ENCODE results near the gene TICAM2. TPM values are rescaled to one million over a fixed set of nuclear protein-coding genes. Genes with fewer than 3 reads are reported as not detected.

The TICAM2 gene
- total RNA-seq, 1 donor from 2014 or later, result 0.13 TPM

DNA sequence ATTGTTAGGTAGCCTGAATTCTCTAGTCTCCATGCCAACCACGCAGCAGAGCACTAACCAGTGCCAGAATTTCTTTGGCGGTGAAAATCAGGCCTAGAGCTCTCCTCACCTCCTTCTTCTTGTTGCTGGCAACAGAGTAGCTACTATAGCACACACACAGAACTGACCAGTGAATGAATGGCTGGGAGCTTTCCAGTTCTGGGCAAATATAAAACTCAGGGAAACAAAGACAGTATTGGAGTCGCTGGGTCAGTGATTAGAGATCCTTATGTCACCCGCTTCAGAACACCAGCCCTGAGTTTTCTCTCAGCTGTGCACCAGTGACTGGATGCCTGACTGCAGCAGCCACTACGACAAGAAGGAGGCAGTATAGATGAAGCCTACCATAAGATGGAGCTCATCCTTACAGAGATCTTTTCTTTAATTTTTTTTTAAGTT, 30.8 kb downstream of the TICAM2 start:
- DNase-seq (ENCODE audit: low read depth in 2 of 2), result peak in 1 of 2 donors; percentile 74

DNA sequence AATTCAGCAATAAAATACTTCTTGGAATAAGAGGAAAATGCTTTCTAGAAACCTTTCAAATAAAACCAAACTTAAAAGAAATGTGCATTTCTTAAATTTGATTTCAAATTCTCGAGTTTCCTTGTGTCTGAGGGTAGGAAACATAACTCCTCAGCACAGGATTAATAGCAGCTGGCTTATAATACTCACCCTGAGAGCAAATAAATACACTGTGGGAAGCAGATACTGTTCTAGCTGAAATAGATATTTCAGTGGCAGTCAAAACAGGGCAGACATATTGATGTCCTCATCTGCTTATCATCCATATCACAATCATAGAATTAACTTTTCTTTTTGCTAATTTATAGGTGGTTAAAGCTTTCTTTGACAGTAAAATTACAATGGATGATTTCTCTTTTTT, 33.6 kb downstream of the TICAM2 start:
- DNase-seq (ENCODE audit: low read depth in 2 of 2), result no peak

GRCh38 chr5:115565233-115565632, 37.0 kb downstream of the TICAM2 start:
- no peak for DNase-seq (ENCODE audit: low read depth in 2 of 2)

DNA sequence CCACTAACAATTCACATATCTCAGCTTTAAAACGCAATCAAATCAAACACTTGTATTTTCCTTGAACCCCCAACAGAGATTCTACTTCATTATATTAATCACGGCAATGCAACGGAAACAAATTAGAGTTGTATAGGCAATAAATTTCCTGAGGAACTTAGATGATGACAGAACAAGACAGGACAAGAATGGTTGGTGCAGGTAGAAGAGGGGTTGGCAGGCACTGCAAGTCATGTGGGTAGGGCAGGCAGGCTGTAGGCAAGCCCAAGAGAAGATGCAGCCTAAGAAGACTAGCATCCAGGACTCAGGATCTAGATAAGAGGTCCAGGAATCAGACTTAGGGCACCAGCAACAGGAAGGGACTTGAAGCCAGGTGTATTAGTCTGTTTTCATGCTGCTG, 41.1 kb downstream of the TICAM2 start:
- DNase-seq (ENCODE audit: low read depth in 2 of 2), result no peak

- no peak for DNase-seq (ENCODE audit: low read depth in 2 of 2)
These were observed 42.8 kb downstream of the TICAM2 start for GRCh38 chr5:115559524-115559923.

DNA sequence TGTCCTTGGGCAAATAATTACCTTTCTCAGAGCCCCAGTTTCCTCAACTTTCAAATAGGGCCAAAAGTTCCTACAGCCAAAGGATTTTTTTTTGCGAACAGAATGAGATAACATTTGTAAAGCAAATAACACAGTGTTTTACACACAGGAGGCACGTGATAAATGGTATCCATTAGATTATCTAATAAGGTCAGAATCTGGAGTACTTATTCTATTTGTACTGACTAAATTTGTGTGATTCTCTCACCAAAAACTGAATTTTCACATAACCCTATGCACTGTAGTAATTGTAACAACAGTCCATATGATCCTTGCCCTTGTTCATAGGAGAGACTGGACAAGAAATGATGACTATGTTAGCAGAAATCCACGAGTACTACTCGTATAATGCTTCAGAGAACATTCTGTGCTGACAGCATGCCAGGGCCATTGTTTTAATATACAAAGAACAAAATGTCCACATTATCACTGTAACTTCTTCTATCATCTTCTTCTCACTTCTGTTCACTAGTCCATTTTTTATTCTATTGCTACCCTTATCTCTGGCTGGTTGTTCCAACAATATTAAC, 43.8 kb downstream of the TICAM2 start:
- DNase-seq (ENCODE audit: low read depth in 2 of 2), result peak in 1 of 2 donors; percentile 57

DNA sequence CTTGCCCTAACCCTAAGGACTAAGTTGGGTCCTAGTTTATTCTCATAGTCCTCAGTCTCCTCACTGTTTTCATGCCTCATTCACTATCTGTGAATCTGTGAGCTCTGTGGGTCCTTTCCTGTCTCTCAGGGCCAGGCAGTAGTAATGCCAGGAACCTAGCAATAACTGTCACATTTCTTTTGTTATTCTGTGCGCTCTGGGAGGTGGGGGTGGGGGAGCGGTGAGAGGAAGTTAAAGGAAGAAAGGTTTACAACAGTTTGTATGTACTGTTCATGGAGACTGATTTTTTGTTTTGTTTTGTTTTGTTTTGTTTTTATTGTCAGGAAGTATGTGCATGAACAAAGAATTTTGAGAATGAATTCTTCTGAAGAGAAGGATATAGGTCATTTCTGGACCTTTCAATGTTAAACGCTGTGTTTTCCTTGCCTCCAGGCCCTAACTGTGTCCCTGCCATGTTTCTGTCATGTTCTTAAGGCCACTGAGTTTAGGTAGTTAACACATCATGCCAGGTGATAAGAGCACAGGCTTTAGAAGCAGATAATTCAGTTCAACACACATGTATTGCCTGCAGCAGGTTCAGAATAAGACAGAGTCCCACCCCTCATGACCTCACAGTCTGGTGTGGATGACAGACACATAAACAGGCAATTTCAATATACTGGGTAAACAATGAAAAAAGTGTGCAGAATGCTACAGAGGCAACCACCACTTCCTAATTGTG, 44.5 kb downstream of the TICAM2 start:
- DNase-seq (ENCODE audit: low read depth in 2 of 2), result peak; percentile 73 to 80

GRCh38 chr5:115556276-115556675, 46.0 kb downstream of the TICAM2 start:
- no peak for DNase-seq (ENCODE audit: low read depth in 2 of 2)

- peak in 1 of 2 donors; percentile 11 for DNase-seq (ENCODE audit: low read depth in 2 of 2)
These were observed 47.1 kb downstream of the TICAM2 start for GRCh38 chr5:115555084-115555633.

GRCh38 chr5:115553082-115553481, 49.2 kb downstream of the TICAM2 start:
- DNase-seq (ENCODE audit: low read depth in 2 of 2), result no peak

DNA sequence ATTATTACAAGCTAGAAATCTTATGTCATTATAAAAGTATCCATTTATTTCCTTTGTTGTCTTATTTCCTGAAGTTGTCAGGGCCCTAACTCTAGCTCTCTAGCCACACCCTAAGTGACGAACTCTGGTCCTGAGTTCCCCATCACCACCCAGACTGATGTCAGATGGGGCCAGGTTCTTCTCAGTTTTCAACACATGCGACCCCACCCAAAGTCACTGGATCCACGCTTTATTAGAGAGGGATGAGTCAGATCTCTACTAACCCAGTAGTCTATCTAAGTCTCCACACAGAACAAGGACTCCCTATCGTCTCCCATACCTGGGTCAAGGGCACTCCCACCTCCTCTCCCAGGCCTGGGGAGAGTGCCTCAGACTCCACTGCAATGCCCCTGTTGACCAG, 50.9 kb downstream of the TICAM2 start:
- peak in 1 of 2 donors; percentile 44 for DNase-seq (ENCODE audit: low read depth in 2 of 2)

- DNase-seq (ENCODE audit: low read depth in 2 of 2), result peak; percentile 38 to 62
These were observed 53.1 kb downstream of the TICAM2 start for GRCh38 chr5:115549154-115549553.

DNA sequence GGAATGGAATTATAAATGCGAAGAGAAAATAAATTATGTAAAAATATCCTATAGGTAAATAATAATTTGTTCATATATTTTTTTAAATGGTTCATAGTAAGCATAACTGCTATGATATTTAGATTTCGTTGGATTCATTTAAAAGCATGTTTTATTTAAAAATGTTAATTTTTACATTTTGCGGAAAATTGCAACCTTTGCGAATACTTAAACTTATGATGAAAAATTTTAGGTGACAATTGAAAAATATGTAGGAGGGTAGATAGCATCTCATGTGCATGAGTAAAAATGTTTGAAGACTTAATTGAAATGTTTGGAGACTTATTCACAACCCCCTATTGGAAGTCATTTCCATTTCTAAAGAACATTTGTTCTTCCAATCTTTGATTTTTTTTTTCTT, 53.6 kb downstream of the TICAM2 start:
- no peak for DNase-seq (ENCODE audit: low read depth in 2 of 2)

DNA sequence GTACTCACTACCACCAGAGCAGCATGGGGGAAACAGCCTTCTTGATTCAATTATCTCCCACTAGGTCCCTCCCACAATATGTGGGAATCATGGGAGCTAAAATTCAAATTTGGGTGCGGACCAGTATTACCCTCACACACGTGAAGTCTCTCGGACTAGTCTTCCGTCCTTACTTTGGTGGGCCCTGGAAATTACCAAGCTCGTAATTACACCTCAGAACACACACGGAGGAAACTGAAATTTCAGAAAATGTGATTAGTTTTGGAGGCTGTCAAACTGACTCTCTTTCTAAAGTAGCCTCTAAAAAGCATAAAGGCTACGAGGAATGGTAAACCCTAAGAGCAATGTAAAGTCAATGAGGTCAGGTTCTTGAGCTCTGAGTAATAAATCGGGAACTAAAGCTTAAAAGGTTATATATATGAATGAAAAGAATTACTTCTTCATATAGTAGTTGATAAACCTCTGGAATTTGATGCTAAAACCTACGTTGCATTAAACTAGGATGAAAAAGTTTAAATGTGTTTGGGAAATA, 56.9 kb downstream of the TICAM2 start:
- no peak for DNase-seq (ENCODE audit: low read depth in 2 of 2)

DNA sequence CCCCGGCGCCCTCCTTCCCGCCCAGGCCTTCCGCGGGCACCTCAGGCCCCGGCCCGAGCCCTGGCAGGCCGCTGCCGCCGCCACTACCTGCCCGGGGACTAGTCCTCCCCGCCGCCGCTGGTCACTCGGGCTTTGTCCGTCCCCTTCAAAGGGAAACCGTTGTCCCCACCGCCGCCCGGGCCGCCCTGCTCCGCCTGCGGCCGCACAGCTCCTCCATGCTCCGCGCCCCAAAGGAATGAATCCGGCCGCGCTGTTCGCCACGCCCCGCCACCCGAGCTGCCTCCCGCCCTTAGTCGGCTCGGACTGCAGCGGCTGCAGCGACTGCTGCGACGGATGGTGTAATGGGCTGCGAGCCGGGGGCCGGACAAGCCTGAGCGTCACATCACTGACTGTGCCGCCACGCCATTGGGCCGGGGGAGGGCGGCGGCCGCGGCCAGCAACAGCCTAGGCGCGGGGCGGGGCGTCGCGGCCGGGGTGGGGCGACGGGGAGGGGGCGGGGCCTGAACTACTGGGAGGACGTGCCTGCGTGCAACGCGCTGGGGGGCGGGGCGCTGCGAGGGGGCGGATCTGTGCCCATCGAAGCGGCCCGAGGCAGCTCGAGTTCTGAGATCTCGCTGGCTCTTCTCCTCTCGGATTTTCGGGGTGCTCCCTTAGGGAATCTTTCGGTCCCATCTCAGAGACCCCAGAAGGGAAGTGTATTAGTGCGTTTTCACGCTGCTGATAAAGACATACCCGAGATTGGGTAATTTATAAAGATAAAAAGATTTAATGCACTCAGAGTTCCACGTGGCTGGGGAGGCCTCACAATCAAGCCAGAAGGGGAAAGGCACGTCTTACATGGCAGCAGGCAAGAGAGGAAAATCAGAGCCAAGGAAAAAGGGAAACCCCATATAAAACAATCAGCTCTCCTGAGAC, 57.6 kb downstream of the TICAM2 start, which contains the start of gene FEM1C:
Gene FEM1C (minus strand): TSS at position 340 of the 915 bp plus-strand sequence. CDS start 1,282 bp downstream, outside the sequence.
- peak; percentile 91 to 98 for DNase-seq (ENCODE audit: low read depth in 2 of 2)

- peak in 1 of 2 donors; percentile 55 for DNase-seq (ENCODE audit: low read depth in 2 of 2)
These were observed 58.2 kb downstream of the TICAM2 start for GRCh38 chr5:115544043-115544435.

- peak in 1 of 2 donors; percentile 14 for DNase-seq (ENCODE audit: low read depth in 2 of 2)
These were observed 58.8 kb downstream of the TICAM2 start for GRCh38 chr5:115543365-115544042.

DNA sequence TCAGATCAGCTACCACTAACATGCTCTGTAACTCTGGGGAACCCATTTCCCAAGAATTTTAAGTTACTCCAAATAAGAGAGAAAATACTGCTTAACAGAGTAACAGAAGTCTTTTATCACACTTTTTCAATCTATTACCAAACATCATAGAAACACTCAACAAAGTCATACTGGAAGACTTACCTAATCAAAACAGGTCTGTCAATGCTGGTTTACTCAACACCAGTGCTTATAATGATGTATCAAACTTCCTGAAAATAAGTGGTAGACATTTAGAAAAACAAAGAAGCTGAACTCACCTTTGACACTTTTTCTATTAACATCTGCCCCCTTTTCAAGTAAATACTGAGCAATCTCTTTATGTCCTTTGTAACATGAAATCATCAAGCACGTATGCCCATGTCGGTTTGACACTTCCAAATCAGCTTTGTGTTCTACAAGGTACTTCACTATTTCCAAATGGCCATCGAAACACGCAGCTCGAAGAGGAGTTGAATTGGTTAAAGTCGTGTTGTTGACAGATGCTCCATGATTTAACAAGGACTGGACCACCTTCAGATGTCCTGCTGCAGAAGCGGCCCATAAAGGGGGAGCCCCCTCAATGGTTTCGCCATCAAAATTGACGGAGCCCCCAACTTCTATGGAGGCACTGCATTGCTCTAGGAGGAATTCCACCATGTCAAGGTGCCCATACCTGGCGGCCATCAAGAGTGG, 59.5 kb downstream of the TICAM2 start:
- DNase-seq (ENCODE audit: low read depth in 2 of 2), result peak in 1 of 2 donors; percentile 48

DNA sequence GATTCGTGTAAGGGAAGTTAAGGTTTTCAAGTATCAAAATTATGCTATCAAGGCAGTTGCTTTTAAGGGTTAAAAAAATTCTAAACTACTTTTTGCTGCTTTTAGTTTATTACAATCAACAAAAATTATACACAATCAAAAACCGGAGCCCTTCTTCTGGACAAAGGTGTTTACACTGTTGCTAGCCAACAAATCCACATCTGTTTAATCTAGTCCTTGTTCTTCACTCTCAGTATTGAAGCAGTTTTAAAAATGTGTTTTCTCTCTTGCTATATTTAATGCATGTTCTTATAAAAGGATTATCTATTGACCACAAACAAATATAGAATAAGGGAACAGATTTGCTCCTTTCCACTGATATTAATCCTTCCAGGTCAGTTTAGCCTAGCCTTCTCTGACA, 60.2 kb downstream of the TICAM2 start:
- DNase-seq (ENCODE audit: low read depth in 2 of 2), result peak in 1 of 2 donors; percentile 45

- peak in 1 of 2 donors; percentile 12 for DNase-seq (ENCODE audit: low read depth in 2 of 2)
These were observed 60.7 kb downstream of the TICAM2 start for GRCh38 chr5:115541611-115542010.
